SKM-1 (cell line): ENCODE results near the gene ERCC5.

Experiments used
- DNase-seq: peaks from one replicate; lab custom pipeline; 2025; ENCODE audit not compliant: unreplicated experiment; lab: John Stamatoyannopoulos, UW

Gene ERCC5

DNA sequence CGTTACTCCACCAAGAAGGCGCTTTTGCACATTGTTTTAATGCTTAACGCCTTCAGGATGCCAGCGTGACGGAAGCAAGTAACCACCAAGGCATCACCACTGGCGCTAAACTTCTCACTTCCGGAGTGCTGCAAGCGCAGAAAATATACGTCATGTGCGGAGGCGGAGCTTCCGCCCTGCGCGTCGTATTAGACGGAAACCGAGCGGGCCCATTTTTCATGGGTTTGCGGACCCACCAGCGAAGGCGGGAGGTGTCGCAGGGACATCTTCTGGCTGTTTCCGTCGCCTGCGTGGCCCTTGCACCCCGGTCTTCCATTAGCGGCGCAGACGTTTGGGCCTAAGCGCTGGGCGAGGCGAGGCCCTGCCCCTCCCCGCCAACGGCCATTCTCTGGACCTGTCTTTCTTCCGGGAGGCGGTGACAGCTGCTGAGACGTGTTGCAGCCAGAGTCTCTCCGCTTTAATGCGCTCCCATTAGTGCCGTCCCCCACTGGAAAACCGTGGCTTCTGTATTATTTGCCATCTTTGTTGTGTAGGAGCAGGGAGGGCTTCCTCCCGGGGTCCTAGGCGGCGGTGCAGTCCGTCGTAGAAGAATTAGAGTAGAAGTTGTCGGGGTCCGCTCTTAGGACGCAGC, at the start of gene ERCC5:
TSS of gene ERCC5 (plus strand) at position 403 of the 631 bp plus-strand sequence. CDS start 235 bp downstream, outside the sequence.
- DNase-seq = peak; percentile 80

GRCh38 chr13:102798581-102799425, 47.0 kb upstream of the ERCC5 start, which contains the start of the genes BIVM and POGLUT2:
BIVM (plus strand) TSS chr13:102799119; CDS start chr13:102807268, 8,149 bp downstream.
POGLUT2 (minus strand) TSS chr13:102798976; CDS start chr13:102798670, 306 bp downstream.
- peak; percentile 78 for DNase-seq

- no peak for DNase-seq
These were observed 46.2 kb upstream of the ERCC5 start for GRCh38 chr13:102799426-102800144.

- DNase-seq = peak; percentile 48
These were observed 45.4 kb upstream of the ERCC5 start for GRCh38 chr13:102800145-102801041.

- DNase-seq = no peak
These were observed 40.2 kb upstream of the ERCC5 start for GRCh38 chr13:102805680-102806079.

- no peak for DNase-seq
These were observed 38.1 kb upstream of the ERCC5 start for GRCh38 chr13:102807699-102808098.

- no peak for DNase-seq
These were observed 33.1 kb upstream of the ERCC5 start for GRCh38 chr13:102812611-102813287.

DNA sequence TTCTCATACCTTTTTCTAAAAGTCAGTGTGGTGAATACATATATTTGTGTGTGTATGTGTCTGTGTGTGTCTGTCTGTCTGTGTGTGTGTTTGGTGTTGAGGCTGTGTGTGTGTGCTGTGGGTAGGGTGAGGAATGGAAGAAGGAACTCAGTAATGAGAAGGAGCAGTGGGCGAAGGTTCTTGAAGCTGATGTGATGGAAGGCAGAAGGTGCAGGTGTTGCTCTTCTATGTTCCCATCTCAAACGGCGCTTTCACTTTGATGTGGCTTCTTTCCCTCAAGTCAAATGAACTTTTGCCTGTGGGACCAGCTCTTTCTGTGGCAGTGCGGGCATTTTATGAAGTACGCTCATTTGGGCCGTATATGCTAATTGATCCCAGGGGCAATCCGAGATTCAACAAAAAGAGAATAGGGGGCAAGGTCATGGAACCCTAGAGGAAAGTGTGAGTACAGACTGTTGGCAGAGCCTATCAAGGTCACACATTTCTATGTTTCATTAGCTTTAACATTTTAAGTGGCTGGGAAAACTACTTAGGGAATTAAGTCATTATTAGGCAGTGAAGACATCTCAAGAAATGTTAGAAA, 31.7 kb upstream of the ERCC5 start:
- DNase-seq = no peak

GRCh38 chr13:102814793-102815192, 31.0 kb upstream of the ERCC5 start:
- DNase-seq = no peak

GRCh38 chr13:102815788-102816187, 30.0 kb upstream of the ERCC5 start:
- no peak for DNase-seq

DNA sequence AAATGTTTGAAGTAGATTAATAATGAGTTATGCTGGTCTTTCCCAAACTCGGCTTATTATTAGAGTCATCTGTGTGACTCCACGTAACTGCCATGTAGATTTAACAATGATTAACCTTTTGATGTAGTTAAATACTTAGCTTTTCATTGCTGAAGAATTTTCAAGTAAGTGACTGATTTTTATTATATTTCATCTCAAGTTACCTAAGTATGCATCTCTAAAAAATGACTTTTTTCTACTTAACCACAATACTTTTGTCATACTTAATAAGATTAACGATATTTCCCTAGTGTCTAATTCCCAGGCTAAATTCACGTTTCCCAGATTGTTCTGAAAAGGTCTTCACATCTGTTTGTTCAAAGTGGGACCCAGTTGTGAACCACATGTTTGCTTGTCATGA, 29.1 kb upstream of the ERCC5 start:
- no peak for DNase-seq

DNA sequence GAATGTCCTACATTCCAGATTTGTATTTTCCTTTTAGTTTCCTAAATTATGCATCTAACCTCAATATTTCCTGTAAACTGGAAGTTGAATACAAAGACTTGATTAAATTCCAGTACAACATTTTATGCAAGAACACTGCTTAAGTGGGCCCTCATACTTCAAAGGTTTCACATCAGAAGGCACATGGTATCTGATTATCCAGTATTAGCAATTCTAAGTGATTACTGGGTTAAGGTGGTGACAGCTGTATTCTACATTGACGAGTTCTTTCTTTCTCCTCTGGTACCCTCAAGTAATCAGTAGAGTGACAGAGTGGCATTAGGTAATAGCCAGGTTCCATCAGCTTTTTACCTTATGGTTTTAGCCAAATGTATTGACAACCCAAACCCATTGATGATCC, 28.6 kb upstream of the ERCC5 start:
- no peak for DNase-seq

DNA sequence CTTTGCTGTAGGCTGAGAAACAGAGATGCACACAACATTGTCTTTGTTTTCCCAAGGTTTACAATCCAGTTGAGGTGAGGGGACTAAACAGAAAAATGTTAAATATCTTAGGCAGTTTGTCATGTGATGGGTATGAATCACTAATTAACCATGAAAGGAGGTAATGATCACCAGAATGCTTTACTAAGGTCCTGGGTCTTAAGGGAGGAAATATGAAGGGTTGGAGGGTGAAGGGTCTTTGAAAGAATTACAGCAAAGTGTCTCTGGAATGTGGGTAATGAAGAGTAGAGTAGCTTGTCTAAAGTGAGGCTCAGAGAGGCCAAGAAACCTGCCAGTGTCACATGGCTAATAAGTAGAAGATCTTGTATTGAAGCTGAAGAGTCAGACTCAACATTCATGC, 27.9 kb upstream of the ERCC5 start:
- no peak for DNase-seq

GRCh38 chr13:102825400-102825799, 20.4 kb upstream of the ERCC5 start:
- DNase-seq = no peak

- DNase-seq = no peak
These were observed 19.7 kb upstream of the ERCC5 start for GRCh38 chr13:102825921-102826706.

GRCh38 chr13:102830646-102831045, 15.2 kb upstream of the ERCC5 start:
- DNase-seq = no peak

DNA sequence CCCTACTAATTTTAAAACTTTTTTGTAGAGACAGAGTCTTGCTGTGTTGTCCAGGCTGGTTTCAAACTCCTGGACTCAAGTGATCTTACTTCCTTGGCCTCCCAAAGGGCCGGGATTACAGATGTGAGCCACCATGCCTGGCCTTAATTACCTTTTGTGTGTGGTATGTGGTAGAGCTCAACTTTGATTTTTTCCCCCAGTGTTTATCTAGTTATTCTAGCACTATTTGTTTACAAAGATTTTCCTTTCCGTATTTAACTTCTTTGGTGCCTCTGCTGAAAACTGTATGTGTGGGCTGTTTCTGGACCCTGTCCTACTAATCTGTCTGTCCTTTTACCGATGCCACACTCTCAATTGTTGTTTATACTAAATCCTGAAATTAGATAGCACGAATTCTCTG, 9.4 kb upstream of the ERCC5 start:
- DNase-seq = no peak

DNA sequence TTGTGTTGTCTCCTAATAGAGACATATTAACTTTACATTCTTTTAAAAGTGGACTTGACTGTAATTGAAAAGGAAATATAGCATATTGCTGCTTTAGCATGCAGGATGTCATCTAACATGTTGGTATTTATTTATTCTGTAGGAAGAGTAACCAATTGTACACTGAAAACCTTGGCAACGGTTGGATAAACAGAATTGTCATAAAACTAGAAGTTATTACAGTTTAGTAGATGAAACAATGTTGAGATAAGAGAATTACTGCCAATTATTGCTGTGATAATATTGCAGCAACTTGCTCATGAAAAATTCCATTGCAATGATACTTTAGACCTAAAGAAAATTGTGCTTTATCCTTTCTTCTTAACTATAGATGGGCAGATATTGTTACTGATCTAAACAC, 7.6 kb upstream of the ERCC5 start:
- DNase-seq = no peak

DNA sequence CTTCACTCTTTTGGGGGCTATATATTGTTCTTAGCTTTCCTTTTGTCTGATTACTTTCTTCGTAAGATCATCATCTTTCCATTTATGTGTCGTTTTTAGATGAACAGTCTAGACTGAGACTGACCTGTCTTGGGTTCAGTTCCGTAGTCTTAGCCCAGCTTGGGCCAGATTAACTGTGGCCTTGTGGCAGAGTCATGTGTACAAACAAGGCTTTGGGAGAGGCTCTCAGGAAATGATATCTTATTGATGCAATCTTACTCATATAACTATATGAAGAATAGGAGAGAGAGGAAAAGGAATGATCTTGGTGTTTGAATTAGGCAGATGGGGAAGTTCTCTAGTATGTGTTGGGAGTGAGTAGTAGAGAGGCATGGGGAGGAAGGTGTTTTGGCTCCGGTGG, 6.8 kb upstream of the ERCC5 start:
- DNase-seq = no peak
